Aorta (tissue), 5 donors: ENCODE results near the gene COX11. TPM values are rescaled to one million over a fixed set of nuclear protein-coding genes. Genes with fewer than 3 reads are reported as not detected.

Experiments used
- ATAC-seq: fragments of 200-7000 bp; cut with Tn5 transposase; one replicate; pipeline ENCODE4 v1.9.1; 2022; ENCODE audit warnings: moderate library complexity; ENCODE audit not compliant: low FRiP score
- DNase-seq, 2 donors: peaks; one replicate each; pipeline ENCODE4 v3.0.0-alpha.2; 2020
- H3K27ac ChIP-seq, 2 donors: one replicate each; pipeline ENCODE4 v1.5.1; 2013; ENCODE audit warnings: low read length in 2 of 2, mild to moderate bottlenecking in 2 of 2, moderate library complexity in 2 of 2, control low read depth in 1 of 2, inconsistent platforms in 1 of 2, low read depth in 1 of 2
- H3K27me3 ChIP-seq, 2 donors: one replicate each; pipeline ENCODE4 v1.6.1; 2013; ENCODE audit warnings: control low read depth in 1 of 2, low read length in 1 of 2, mild to moderate bottlenecking in 1 of 2, moderate library complexity in 1 of 2; ENCODE audit not compliant: insufficient read depth in 2 of 2, control insufficient read depth in 1 of 2
- H3K36me3 ChIP-seq, 2 donors: one replicate each; pipeline ENCODE4 v1.6.1; 2013; ENCODE audit warnings: control low read depth in 1 of 2, low read length in 1 of 2, mild to moderate bottlenecking in 1 of 2; ENCODE audit not compliant: insufficient read depth in 2 of 2, control insufficient read depth in 1 of 2
- H3K4me1 ChIP-seq, 2 donors: one replicate each; pipeline ENCODE4 v1.6.1; 2013; ENCODE audit warnings: low read length in 2 of 2, control low read depth in 1 of 2, mild to moderate bottlenecking in 1 of 2, moderate library complexity in 1 of 2; ENCODE audit not compliant: insufficient read depth in 2 of 2, control insufficient read depth in 1 of 2
- H3K4me3 ChIP-seq, 2 donors: one replicate each; pipeline ENCODE4 v1.5.1; 2013; ENCODE audit warnings: low read length in 2 of 2, control low read depth in 1 of 2, mild to moderate bottlenecking in 1 of 2
- H3K9me3 ChIP-seq: one replicate; pipeline ENCODE4 v1.6.1; 2013; ENCODE audit warnings: mild to moderate bottlenecking, low read length; ENCODE audit not compliant: control insufficient read depth
- WGBS, 2 donors: extraction: QIAGEN DNeasy Blood & Tissue Kit; methylation state at CpG; one replicate each; pipeline ENCODE4 v1.1.7; 2013; 5-methylcytosine and 5-hydroxymethylcytosine counted together
- intact Hi-C, 2 donors: fragments of 100-400 bp; cut with DNase I; formaldehyde crosslinking; loops; one replicate each; pipeline versions ENCODE4 v1.14.2 to v1.15.0; 2022
- polyA plus RNA-seq, 2 donors: library from polyadenylated mRNA; stranded (reverse); fragments of 200-250 nt; gene quantifications; one replicate each; pipeline ENCODE4 v1.2.3, GENCODE V29; 2013
- total RNA-seq, 2 donors: library from RNA; stranded (reverse); fragmentation: NEBNext Ultra II Directional; extraction: Animal tissue kit (Norgen Biotek cat#: 25700); gene quantifications; one replicate each; pipeline ENCODE4 v1.2.1, GENCODE V29; 2021
- donor health status: healthy with polysubstance abuse.
- donor health status: Bipolar disorder and iron deficiency.
- donor health status: DM: no; HTN: no; CAD: no.
- donor health status: DM: no; HTN: no; CAD: no.
- donor health status: DM: yes; HTN: yes; CAD: no.

The COX11 gene
- total and polyA plus RNA-seq, 4 donors, result 37.0 to 62.6 (median 44.1) TPM

- WGBS, 2 donors, result 91 to 94% methylated on average over 1 of the region's 1 CpG
- H3K9me3 ChIP-seq, result peaks cover 2% of the 10 kb centered on the region
- no peak overlapping the region for H3K4me3 ChIP-seq
- no peak for ATAC-seq
- H3K27me3 ChIP-seq, result no peaks in the 10 kb centered on the region
- DNase-seq, result no peak
- intact Hi-C loops, result no loop called here
- H3K27ac ChIP-seq, result no peak overlapping the region
- peaks cover 0 to 2% of the 10 kb centered on the region in 2 donors for H3K36me3 ChIP-seq
- H3K4me1 ChIP-seq, result peaks cover 0 to 2% of the 10 kb centered on the region in 2 donors
Observed at GRCh38 chr17:54985476-54985875, 17.0 kb upstream of the COX11 start.

GRCh38 chr17:54983260-54983659 lies 14.8 kb upstream of the COX11 start:
- intact Hi-C loops, result no loop called here
- peak overlapping the region in 1 of 2 donors; percentile 63 for H3K27ac ChIP-seq
- ATAC-seq, result no peak

GRCh38 chr17:54982399-54982798 lies 13.9 kb upstream of the COX11 start:
- Histone ChIP-seq H3K4me1 (peaks cover 0 to 2% of the 10 kb centered on the region in 2 donors), H3K27ac (no peak overlapping the region), H3K4me3 (no peak overlapping the region), H3K36me3 (peaks cover 0 to 2% of the 10 kb centered on the region in 2 donors), H3K27me3 (no peaks in the 10 kb centered on the region), H3K9me3 (peaks cover 4% of the 10 kb centered on the region)
- ATAC-seq (no peak), DNase-seq (no peak)
- intact Hi-C loops, result no loop called here

More at GRCh38 chr17:54983260-54983659, 14.8 kb upstream of the COX11 start:
- H3K4me1 ChIP-seq, result peaks cover 0 to 2% of the 10 kb centered on the region in 2 donors
- no peak for DNase-seq
- peaks cover 0 to 2% of the 10 kb centered on the region in 2 donors for H3K36me3 ChIP-seq
- no peaks in the 10 kb centered on the region for H3K27me3 ChIP-seq
- H3K9me3 ChIP-seq, result peaks cover 4% of the 10 kb centered on the region
- no peak overlapping the region for H3K4me3 ChIP-seq

- no peak overlapping the region for H3K4me3 ChIP-seq
- DNase-seq, result no peak
- no peaks in the 10 kb centered on the region for H3K27me3 ChIP-seq
- H3K9me3 ChIP-seq, result peaks cover 4% of the 10 kb centered on the region
- intact Hi-C loops, result no loop called here
- 68 to 94% methylated on average over 3 of the region's 3 CpGs for WGBS, 2 donors
- no peak overlapping the region for H3K27ac ChIP-seq
- H3K4me1 ChIP-seq, result peaks cover 0 to 2% of the 10 kb centered on the region in 2 donors
- no peaks in the 10 kb centered on the region for H3K36me3 ChIP-seq
- no peak for ATAC-seq
Observed at GRCh38 chr17:54980375-54980774, 11.9 kb upstream of the COX11 start.

- intact Hi-C loops, result no loop called here
- ATAC-seq, result no peak
- H3K27ac ChIP-seq, result no peak overlapping the region
Observed at GRCh38 chr17:54979657-54980056, 11.2 kb upstream of the COX11 start.

GRCh38 chr17:54977744-54978143 lies 9.3 kb upstream of the COX11 start:
- no peak overlapping the region for H3K4me3 ChIP-seq
- intact Hi-C loops, result no loop called here
- no peak for DNase-seq
- H3K36me3 ChIP-seq, result no peaks in the 10 kb centered on the region
- no peak overlapping the region for H3K27ac ChIP-seq
- no peaks in the 10 kb centered on the region for H3K4me1 ChIP-seq
- ATAC-seq, result no peak
- WGBS, 2 donors, result 81 to 86% methylated on average over 2 of the region's 2 CpGs
- peaks cover 4% of the 10 kb centered on the region for H3K9me3 ChIP-seq
- no peaks in the 10 kb centered on the region for H3K27me3 ChIP-seq

More at GRCh38 chr17:54979657-54980056, 11.2 kb upstream of the COX11 start:
- Histone ChIP-seq H3K36me3 (no peaks in the 10 kb centered on the region), H3K27me3 (no peaks in the 10 kb centered on the region), H3K4me3 (no peak overlapping the region), H3K4me1 (peaks cover 0 to 2% of the 10 kb centered on the region in 2 donors), H3K9me3 (peaks cover 4% of the 10 kb centered on the region)
- DNase-seq, result no peak

GRCh38 chr17:54976316-54976715 lies 7.9 kb upstream of the COX11 start:
- Histone ChIP-seq H3K9me3 (peaks cover 4% of the 10 kb centered on the region), H3K27me3 (no peaks in the 10 kb centered on the region), H3K4me1 (no peaks in the 10 kb centered on the region), H3K36me3 (no peaks in the 10 kb centered on the region), H3K4me3 (no peak overlapping the region), H3K27ac (no peak overlapping the region)
- DNase-seq (no peak), ATAC-seq (no peak)
- intact Hi-C loops, result no loop called here
- WGBS, 2 donors, result 93 to 98% methylated on average over 3 of the region's 3 CpGs

GRCh38 chr17:54974759-54975158 lies 6.3 kb upstream of the COX11 start:
- DNase-seq (no peak), ATAC-seq (no peak)
- Histone ChIP-seq H3K27ac (no peak overlapping the region), H3K9me3 (no peaks in the 10 kb centered on the region), H3K36me3 (no peaks in the 10 kb centered on the region), H3K4me3 (no peak overlapping the region), H3K4me1 (peaks cover 0 to 3% of the 10 kb centered on the region in 2 donors), H3K27me3 (no peaks in the 10 kb centered on the region)
- WGBS, 2 donors, result 85% methylated on average over 3 of the region's 3 CpGs
- intact Hi-C loops, result no loop called here

GRCh38 chr17:54972406-54973138 lies 4.1 kb upstream of the COX11 start:
- Histone ChIP-seq H3K4me1 (peaks cover 2 to 5% of the 10 kb centered on the region in 2 donors), H3K27ac (no peak overlapping the region), H3K27me3 (no peaks in the 10 kb centered on the region), H3K4me3 (no peak overlapping the region), H3K9me3 (no peaks in the 10 kb centered on the region), H3K36me3 (no peaks in the 10 kb centered on the region)
- WGBS, 2 donors, result 77 to 85% methylated on average over 3 of the region's 3 CpGs
- intact Hi-C loops, result no loop called here
- DNase-seq (no peak), ATAC-seq (no peak)
